Measurements from ENCODE around the gene KLRB1. TPM values are rescaled to one million over a fixed set of nuclear protein-coding genes. Genes with fewer than 3 reads are reported as not detected.
A peak's percentile ranks its signal among the peaks of the same experiment; 100 is the strongest.
"Not testable (repeated sequence)": the region's sequence is repeated elsewhere in the genome, so short reads cannot be mapped to it uniquely, and the experiment has no call there.

KLRB1 gene
- not detected in 2 replicates for total RNA-seq

DNA sequence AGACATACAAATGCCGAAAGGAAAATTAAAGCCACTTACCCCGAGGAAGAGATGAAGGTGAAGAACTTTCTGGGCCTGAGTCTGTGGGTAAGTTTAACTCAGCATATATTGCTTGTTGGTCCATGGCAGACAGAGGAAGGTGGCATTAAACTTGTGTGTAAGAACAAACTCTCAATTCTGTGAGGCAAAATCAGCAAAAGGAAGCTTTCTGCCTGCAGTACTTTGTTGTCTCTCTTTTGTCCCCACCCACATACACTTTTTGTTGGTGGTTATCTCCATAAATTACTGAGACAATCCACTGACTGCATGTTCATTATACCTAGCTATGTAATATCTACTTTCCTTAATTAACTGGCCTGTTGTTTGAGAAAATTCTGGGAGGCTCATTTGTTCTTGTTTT lies at the start of gene KLRB1:
Gene KLRB1, minus strand, starts transcription at position 201 of the 400 bp plus-strand sequence. Its CDS starts 77 bp downstream, at position 124.
- no peak for DNase-seq

DNA sequence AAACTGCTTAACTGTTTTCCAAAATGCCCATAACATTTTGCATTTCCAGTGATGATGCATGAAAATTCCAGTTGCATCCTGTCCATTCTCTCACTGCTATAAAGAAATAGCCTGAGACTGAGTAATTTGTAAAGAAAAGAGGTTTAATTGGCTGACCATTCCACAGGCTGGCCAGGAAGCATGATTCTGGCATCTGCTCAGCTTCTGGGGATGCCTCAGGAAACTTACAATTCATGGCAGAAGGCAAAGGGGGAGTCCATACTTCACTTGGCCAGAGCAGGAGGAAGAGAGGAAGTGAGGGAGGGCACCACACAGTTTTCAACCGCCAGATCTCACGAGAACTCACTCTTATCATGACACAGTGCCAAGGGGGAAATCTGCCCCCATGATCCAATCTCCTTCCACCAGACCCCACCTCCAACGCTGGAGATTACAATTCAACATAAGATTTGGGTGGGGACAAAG lies 43.6 kb upstream of the KLRB1 start:
- peak; percentile 67 for DNase-seq

GRCh38 chr12:9650151-9650576 lies 42.4 kb upstream of the KLRB1 start:
- DNase-seq = no peak

DNA sequence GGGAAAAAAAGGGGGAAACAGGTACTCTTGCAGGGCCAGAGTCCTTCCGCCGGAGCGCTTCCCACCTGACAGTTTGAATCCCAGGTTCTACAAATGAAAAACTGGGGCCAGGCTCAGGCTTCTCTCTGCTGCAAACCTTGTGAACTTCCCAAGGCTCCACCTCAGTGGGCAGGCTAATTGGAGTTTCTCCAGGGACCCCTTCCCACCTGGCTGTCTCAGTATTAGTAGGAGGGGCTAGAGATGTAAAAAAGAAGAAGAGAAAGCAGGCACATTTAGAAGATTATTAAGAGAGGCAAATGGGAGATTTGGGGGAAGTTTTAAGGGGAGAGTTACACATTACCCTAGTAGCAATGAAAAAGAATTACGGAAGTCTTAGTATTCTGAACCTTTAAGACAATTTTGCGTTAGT lies 41.8 kb upstream of the KLRB1 start:
- no peak for DNase-seq

GRCh38 chr12:9648701-9649531 lies 41.2 kb upstream of the KLRB1 start:
- DNase-seq = no peak

DNA sequence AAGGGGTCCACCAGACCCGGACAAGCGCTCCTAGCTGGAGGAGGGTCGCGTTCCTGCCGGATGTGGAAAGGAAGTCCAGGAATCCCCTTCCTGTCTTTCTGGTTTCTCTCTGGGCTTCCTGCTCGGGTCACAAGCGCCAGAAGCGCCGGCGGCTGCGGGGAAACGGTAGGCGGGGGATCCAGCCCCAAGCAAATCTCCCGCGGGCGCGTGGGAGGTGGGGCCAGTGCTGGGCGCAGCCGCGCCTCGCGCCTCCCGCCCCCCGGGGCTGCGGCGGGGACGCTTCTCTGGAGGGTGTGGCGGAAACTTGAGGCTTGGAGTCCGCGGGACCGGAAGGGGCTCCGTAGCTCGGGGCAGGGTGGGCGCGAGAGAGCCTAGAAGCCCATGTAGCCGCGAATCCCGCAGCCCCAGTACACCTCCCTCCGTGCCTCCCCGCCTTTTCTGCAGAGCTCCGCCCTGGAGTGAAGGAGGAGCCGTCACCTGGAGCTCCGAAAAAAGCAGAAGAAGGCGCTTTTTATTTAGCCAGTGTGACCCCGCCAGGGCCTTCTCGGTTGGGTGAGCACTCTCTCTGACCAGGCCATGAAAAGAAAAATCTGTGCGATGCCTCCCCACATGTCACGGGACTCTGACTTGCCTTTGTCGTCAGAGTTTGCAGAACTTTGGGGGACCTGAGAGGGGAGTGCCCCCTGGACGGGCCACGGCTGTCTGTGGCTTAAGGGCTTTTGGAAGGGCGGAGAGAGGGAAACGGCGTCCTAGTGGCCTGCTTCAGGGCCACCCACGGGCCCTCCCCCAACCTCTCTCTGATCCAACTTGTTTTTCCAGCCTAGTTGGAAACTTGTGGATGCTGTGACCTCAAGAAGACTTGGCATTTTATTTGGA lies 40.3 kb upstream of the KLRB1 start:
- DNase-seq = peak; percentile 58

GRCh38 chr12:9646794-9647781 lies 39.4 kb upstream of the KLRB1 start:
- DNase-seq = peak; percentile 28

GRCh38 chr12:9644985-9645551 lies 37.4 kb upstream of the KLRB1 start:
- not testable (repeated sequence) for DNase-seq

- no peak for DNase-seq
Measured at GRCh38 chr12:9643266-9643660, 35.5 kb upstream of the KLRB1 start.

- DNase-seq = no peak
Measured at GRCh38 chr12:9642606-9643265, 35.0 kb upstream of the KLRB1 start.

- DNase-seq = no peak
Measured at GRCh38 chr12:9640024-9640423, 32.3 kb upstream of the KLRB1 start.

DNA sequence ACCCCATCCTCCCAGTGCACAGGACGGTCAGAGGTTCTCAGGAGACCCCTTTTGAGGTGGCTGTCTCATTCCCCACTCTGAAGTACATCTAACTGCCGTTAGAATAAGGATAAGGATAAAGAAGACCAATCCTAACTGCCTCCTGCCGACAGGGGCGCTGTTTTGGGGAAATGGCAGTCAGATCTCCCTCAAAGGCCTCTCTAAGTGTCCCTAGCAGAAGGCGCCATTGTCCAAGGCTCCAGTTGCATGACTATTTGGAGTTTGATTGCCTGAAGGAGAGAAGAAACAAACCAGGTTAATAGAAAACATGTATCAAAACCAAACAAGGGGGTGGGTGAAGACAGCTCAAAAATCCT lies 29.1 kb upstream of the KLRB1 start:
- DNase-seq = no peak

DNA sequence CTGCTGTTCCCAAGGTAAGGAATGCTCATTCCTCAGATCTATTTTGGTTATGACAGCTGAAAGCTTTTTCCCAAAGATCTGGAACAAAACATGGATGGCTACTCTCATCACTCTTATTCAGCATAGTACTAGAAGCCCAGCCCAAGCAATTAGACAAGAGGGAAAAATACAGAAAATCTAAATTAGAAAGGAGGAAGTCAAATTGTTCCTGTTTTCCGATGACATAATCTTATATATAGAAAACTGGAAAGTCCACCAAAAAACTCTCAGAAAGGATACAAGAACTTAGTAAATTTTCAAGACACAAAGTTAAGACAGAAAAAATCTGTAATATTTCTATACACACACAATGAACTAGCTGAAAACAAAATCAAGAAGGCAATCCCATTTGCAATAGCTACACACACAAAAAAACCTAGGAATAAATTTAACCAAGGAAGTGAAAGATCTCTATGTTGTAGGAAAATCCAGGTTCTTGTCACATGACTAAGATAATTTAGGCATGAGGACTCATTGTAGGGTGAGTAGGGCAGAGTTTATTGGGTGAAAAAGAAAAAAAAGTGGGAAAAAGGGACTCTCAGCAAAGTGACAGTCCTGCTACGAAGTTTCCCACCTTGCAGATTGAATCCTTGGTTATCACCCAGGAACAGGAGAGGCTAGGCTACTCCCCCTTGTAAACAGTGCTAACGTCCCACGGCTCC lies 28.6 kb upstream of the KLRB1 start:
- DNase-seq = no peak

DNA sequence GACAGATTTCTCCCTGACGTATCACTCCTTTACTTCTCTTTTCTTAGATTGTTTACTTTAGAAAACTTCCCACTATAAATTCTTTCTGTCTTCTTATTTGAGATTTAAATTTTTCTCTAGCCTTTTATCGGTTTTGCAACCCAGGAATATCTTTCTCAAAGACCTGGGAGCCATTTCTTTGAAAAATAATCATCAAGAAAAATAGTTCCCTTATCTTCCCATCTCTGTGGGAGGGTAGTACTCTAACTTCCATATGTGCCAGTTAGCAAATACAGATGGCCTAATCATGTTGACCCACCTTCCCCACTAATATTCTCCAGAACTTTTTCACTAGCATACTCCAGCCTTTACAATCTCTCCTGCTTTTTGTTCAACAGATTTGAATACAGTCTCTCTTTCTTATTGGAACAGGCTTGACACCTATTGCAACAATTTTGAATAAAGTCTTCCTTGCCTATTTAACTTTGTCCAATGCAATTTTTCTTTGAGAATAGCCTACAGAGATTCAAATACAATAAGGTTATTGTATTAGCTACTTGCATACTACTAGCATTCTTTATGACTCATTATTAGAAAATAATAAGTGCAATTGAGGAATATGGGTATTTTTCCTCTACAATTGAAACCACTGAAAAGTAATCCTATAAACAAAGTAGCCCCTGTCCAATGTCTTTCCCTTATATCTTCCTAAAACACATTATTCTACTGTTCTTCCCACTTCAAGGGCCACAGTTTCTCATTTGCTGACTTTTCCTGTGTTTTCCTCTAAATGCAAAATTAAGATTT lies 27.4 kb upstream of the KLRB1 start:
- DNase-seq = no peak

DNA sequence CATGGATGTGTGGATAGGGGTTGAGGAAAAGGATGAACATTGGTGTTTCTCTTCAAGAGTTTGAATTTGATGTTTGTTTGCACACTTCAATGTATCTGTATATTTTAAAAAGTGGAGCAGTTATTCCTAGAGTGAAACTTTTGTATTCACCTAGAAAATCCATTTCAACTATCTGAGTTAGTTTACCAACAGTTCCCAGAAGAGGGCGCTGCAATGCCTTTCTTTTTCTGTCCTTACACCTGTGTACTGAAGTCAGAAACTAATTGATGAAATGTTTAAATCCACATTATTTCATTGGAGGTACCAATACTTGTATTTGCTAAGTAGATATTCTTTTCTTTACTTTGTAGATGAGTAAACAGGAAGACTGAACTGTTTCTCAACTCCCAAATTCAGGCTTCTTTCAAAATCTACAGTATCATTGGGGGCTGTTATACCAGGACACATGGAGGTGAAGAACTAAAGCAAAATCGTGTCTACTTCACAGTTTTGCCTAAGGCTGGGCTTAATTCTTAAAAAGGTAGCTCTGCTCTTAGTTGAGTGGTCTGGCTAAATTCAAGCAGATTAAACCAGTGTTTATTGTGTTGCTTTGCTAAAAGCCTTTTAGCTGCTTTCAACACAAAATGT lies 26.6 kb upstream of the KLRB1 start:
- peak; percentile 80 for DNase-seq

GRCh38 chr12:9632766-9633165 lies 25.1 kb upstream of the KLRB1 start:
- DNase-seq = no peak

- no peak for DNase-seq
Measured at GRCh38 chr12:9626821-9627220, 19.1 kb upstream of the KLRB1 start.

GRCh38 chr12:9626291-9626690 lies 18.6 kb upstream of the KLRB1 start:
- DNase-seq = no peak

GRCh38 chr12:9625019-9625418 lies 17.3 kb upstream of the KLRB1 start:
- no peak for DNase-seq
